K562 (cell line): Measurements from ENCODE around the gene IRF1. TPM values are rescaled to one million over a fixed set of nuclear protein-coding genes. Genes with fewer than 3 reads are reported as not detected.

Experiments
- ARID1B ChIP-seq: fragments of 450-650 bp; IDR thresholded peaks from 2 replicates; pipeline ENCODE4 v1.6.1; 2016; ENCODE audit warnings: antibody characterized with exemption, mild to moderate bottlenecking, inconsistent platforms
- CHAMP1 ChIP-seq: fragments of 450-650 bp; IDR thresholded peaks from 2 replicates; pipeline ENCODE4 v1.6.1; 2016; ENCODE audit warnings: mild to moderate bottlenecking
- CREBBP ChIP-seq: IDR thresholded peaks from one replicate; pipeline ENCODE4 v1.6.1; 2012; ENCODE audit warnings: low read depth, mild to moderate bottlenecking, control low read depth, inconsistent platforms, low read length
- ESRRB ChIP-seq: fragments of 250-450 bp; sonication (Bioruptor Pico); IDR thresholded peaks from 2 replicates; pipeline ENCODE4 v1.5.0; 2020; ENCODE audit warnings: mild to moderate bottlenecking, moderate library complexity, borderline replicate concordance
- MAX ChIP-seq: sonication (generic); formaldehyde crosslinking; IDR thresholded peaks from 2 replicates; pipeline ENCODE4 v1.9.0; 2022; ENCODE audit warnings: mild to moderate bottlenecking, missing genetic modification reagents
- REST ChIP-seq, 2 experiments: fragments of 450-650 bp; formaldehyde crosslinking in 1 of 2; IDR thresholded peaks; 2 replicates each; pipeline versions ENCODE4 v1.4.0 to v1.6.1; 2014 to 2020; ENCODE audit warnings: mild to moderate bottlenecking in 2 of 2, borderline replicate concordance in 1 of 2, low read depth in 1 of 2
- TSHZ1 ChIP-seq: fragments of 250-450 bp; sonication (Bioruptor Pico); IDR thresholded peaks from 2 replicates; pipeline ENCODE4 v1.4.0; 2020; ENCODE audit warnings: mild to moderate bottlenecking, moderate library complexity
- ZKSCAN8 ChIP-seq: fragments of 200-800 bp; sonication (Bioruptor generic); IDR thresholded peaks from 2 replicates; pipeline ENCODE4 v1.6.1; 2016; ENCODE audit warnings: missing genetic modification characterization, missing compliant biosample characterization
- ZNF384 ChIP-seq: IDR thresholded peaks from 2 replicates; pipeline ENCODE4 v1.6.1; 2012; ENCODE audit warnings: low read depth, low read length, improper control_type of control experiment
- polyA plus RNA-seq, 8 experiments: library from polyadenylated mRNA; depleted of rRNA in 4 of 8; stranded (reverse) in 5 of 8; unstranded in 3 of 8; fragments of >200 nt; fragmentation: Nextera tagmentation in 2 of 8; fragmentation: Illumina TruSeq in 1 of 8; extraction: Ambion mirVana in 2 of 8; extraction: Trizol in 1 of 8; gene quantifications; 2 replicates each; pipeline versions ENCODE4 v1.2.1 to v1.2.3, GENCODE V29; 2011 to 2014; ENCODE audit warnings: inconsistent platforms in 1 of 8, missing spikeins in 1 of 8
- total RNA-seq, 7 experiments: library from RNA; depleted of rRNA in 6 of 7; stranded (reverse); fragments of >200 nt in 6 of 7; fragmentation: Illumina TruSeq in 2 of 7; extraction: Trizol in 2 of 7; gene quantifications; 2 replicates each; pipeline versions ENCODE4 v1.2.1 to v1.2.3, GENCODE V29; 2011 to 2021; ENCODE audit warnings: low replicate concordance in 1 of 7
- TF ChIP-seq, protein P1 (sequence below): fragments of 450-650 bp; formaldehyde crosslinking; IDR thresholded peaks from 2 replicates; pipeline ENCODE4 v1.4.0; 2022; ENCODE audit warnings: mild to moderate bottlenecking, moderate library complexity

The IRF1 gene
- total and polyA plus RNA-seq, 9 of the 15 experiments (the other 6 are each of a cell fraction or from before 2014, with no cell fraction given): 1.1 to 12.3 (median 5.9) TPM

GRCh38 chr5:132526974-132527564 is 36.5 kb upstream of the IRF1 start (continued):
- TF ChIP-seq REST (IDR thresholded peaks at IDR 0.05; ENCODE audit: borderline replicate concordance) (no peak), REST (CRISPR knock-in tag; IDR thresholded peaks at IDR 0.05; ENCODE audit: low read depth) (no peak), ESRRB (no peak), TSHZ1 (CRISPR knock-in tag) (no peak), CREBBP (no peak), MAX (CRISPR knock-in tag) (peak; percentile 37; the same call in 1 of the 2 replicates), ZNF384 (no peak), CHAMP1 (no peak), ARID1B (no peak), ZKSCAN8 (CRISPR knock-in tag) (no peak)
- TF ChIP-seq, protein P1, sequence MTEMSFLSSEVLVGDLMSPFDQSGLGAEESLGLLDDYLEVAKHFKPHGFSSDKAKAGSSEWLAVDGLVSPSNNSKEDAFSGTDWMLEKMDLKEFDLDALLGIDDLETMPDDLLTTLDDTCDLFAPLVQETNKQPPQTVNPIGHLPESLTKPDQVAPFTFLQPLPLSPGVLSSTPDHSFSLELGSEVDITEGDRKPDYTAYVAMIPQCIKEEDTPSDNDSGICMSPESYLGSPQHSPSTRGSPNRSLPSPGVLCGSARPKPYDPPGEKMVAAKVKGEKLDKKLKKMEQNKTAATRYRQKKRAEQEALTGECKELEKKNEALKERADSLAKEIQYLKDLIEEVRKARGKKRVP (CRISPR knock-in tag): no peak
